AG04450 (cell line): ENCODE measurements around the gene TAS2R14. TPM values are rescaled to one million over a fixed set of nuclear protein-coding genes. Genes with fewer than 3 reads are reported as not detected.

ENCODE experiments used
- CTCF ChIA-PET: fragments of 300-600, 350-600 bp; formaldehyde crosslinking; extraction: SDS; loops from one replicate; lab custom pipeline; 2022; ENCODE audit warnings: antibody characterized with exemption, inconsistent platforms; lab: Charles Lee
- POLR2A ChIA-PET: fragments of 350-600 bp; formaldehyde crosslinking; extraction: SDS; loops from one replicate; lab custom pipeline; 2021; ENCODE audit warnings: antibody characterized with exemption, inconsistent platforms; lab: Yijun Ruan, JAX
- DNase-seq: peaks from one replicate; pipeline ENCODE4 v3.0.0-alpha.2; 2011; ENCODE audit warnings: low read depth, low spot score
- H3K27ac ChIP-seq: one replicate; pipeline ENCODE4 v1.5.1; 2012; ENCODE audit warnings: low read depth, low read length, control low read depth
- H3K27me3 ChIP-seq: one replicate; pipeline ENCODE4 v1.6.0; 2012; ENCODE audit warnings: low read length; ENCODE audit not compliant: control insufficient read depth, insufficient read depth
- H3K4me3 ChIP-seq: 2 replicates; pipeline ENCODE4 v1.5.1; 2011; ENCODE audit warnings: mild to moderate bottlenecking, low read depth, low read length, control low read depth
- H3K9me3 ChIP-seq: 2 replicates; pipeline ENCODE4 v1.5.1; 2012; ENCODE audit warnings: low read length; ENCODE audit not compliant: control insufficient read depth, insufficient read depth
- CTCF ChIP-seq: IDR thresholded peaks from 2 replicates; pipeline ENCODE4 v1.5.1; 2011; ENCODE audit warnings: low read depth, low read length, control low read depth, inconsistent platforms
- polyA plus RNA-seq: library from polyadenylated mRNA; depleted of rRNA; stranded (reverse); fragments of >200 nt; gene quantifications from 2 replicates; pipeline ENCODE4 v1.2.3, GENCODE V29; 2011

The TAS2R14 gene
- polyA plus RNA-seq, 1 experiment: 3.2 TPM

DNA sequence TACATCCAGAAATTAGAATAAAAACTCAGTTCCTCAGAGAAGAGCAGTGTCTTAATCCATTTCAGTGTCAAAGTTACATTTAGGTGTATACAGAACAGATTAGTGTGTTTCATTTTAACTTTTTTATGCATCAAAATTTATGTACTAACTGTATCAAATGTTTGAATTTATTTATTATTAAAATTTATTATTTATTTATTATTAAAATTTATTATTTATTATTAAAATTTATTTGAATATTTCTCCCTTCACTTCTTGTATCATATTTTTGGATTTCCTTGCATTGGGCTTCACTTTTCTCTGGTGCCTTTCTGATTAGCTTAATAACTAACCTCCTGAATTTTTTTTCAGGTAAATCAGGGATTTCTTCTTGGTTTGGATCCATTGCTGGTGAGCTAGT lies 2.3 kb upstream of the TAS2R14 start:
- ChIA-PET POLR2A (no interaction called here), CTCF (no interaction called here)
- no peak overlapping the region for H3K4me3 ChIP-seq
- DNase-seq: no peak
- no peak overlapping the region for H3K27ac ChIP-seq
- H3K9me3 ChIP-seq: no peaks in the 10 kb centered on the region
- no peaks in the 10 kb centered on the region for H3K27me3 ChIP-seq
- TF ChIP-seq CTCF: no peak

- H3K27me3 ChIP-seq: no peaks in the 10 kb centered on the region
- POLR2A ChIA-PET: no interaction called here
- CTCF ChIA-PET: no interaction called here
- no peak overlapping the region for H3K4me3 ChIP-seq
- no peaks in the 10 kb centered on the region for H3K9me3 ChIP-seq
- no peak for TF ChIP-seq CTCF
- DNase-seq: peak; percentile 39
- H3K27ac ChIP-seq: no peak overlapping the region
Measured at GRCh38 chr12:10940389-10940788, 1.3 kb upstream of the TAS2R14 start.

- ChIA-PET CTCF (no interaction called here), POLR2A (no interaction called here)
- Histone ChIP-seq H3K27ac (no peak overlapping the region), H3K4me3 (no peak overlapping the region), H3K9me3 (no peaks in the 10 kb centered on the region), H3K27me3 (no peaks in the 10 kb centered on the region)
- DNase-seq: no peak
- no peak for TF ChIP-seq CTCF
Measured at GRCh38 chr12:10936506-10936905, 2.6 kb downstream of the TAS2R14 start.

DNA sequence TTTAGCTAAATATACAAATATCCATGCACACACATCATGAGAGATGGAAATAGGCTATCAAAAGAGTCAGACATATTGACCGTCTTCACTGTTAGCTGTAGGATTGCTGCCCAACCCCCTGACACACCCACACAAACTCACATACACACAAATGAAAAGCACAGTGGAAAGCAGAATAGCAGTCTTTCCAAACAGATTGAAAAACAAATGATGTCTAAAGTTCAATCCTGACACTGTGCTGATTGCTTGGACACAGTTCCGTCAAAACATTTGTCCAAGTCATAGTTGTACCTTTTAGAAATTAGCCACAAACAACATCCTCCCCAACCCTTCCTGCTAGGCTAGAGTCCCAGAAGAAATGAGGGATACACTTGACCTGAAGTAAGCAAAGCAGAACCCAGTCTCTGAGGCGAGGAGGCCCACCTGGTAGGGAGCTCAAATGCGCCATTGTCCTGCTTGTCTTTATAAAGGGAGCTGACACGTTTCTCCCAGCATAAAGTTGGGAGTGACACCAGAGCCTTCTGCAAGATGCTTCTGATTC lies 10.2 kb downstream of the TAS2R14 start, which contains the start of gene PRH2:
Gene PRH2, plus strand, starts transcription at position 491 of the 541 bp plus-strand sequence. Its CDS starts 38 bp downstream, at position 529.
- H3K9me3 ChIP-seq: no peaks in the 10 kb centered on the region
- H3K27me3 ChIP-seq: no peaks in the 10 kb centered on the region
- POLR2A ChIA-PET: no interaction called here
- no peak within 1 kb of the TSS for H3K27ac ChIP-seq
- TF ChIP-seq CTCF: no peak
- CTCF ChIA-PET: no interaction called here
- no peak for DNase-seq
- no peak within 1 kb of the TSS for H3K4me3 ChIP-seq

DNA sequence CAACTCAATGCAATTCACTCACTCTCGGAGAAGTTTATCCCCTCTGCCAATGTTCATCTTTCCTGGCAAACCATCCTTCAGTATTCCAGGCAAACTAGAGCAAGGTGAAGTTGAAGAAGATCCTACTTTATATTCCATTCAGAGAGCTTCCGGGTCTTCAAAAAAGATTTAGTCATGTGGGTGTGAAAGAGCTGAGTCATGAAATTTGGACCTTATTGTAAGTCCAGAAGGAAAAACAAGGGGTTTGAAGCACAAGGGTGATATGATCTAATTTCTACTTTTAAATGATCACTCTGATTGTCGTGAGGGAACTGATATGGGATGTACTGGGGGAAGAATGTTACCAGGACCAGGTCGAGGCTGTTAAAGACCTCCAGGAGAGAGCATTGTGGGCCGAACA lies 12.8 kb downstream of the TAS2R14 start:
- no peak overlapping the region for H3K4me3 ChIP-seq
- DNase-seq: no peak
- POLR2A ChIA-PET: no interaction called here
- no peak for TF ChIP-seq CTCF
- CTCF ChIA-PET: no interaction called here
- H3K27ac ChIP-seq: no peak overlapping the region
- H3K9me3 ChIP-seq: no peaks in the 10 kb centered on the region
- H3K27me3 ChIP-seq: no peaks in the 10 kb centered on the region
